AG08395 (cell line): ENCODE results near the gene ABHD17A.
A peak's percentile ranks its signal among the peaks of the same experiment; 100 is the strongest.
"Not testable (repeated sequence)": the region's sequence is repeated elsewhere in the genome, so short reads cannot be mapped to it uniquely, and the experiment has no call there.

Experiments
- DNase-seq: peaks from one replicate; pipeline ENCODE4 v3.0.0; 2012; ENCODE audit warnings: mixed read lengths, low spot score

ABHD17A gene

DNA sequence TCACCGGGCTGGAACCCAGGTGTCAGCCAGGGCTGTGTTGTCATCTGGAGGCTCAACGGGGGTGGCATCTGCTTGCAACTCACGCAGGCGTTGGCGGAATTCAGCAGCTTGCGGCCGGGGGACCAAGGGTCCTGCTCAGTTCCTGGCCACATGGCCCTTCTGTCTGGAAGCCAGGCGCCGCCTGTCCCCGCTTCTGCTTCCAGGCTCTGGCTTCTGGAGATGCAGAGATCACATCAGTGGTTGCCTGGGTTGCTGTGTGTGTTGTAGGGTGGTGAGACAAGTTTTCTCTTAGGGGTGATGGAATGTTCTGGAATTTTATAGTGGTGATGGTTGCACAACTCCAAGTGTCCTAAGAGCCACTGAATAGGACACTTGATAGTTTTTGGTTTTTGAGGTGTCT, 24.9 kb upstream of the ABHD17A start:
- peak; percentile 48 for DNase-seq

DNA sequence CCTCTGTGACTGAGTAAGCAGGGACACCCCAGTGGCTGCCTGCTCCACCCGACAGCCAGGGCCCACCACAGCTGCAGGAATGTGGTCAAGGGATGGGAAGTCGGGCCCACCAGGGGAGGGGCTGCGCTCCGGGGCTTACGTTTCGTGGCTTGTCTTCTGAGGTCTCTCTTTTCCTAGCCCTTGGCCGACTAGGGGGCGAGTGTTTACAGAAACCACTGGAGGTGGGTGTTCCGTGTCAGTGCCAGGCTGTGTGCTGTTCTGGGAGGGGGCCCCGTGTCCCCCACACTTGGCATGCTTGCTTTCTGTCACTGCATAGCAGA, 24.4 kb upstream of the ABHD17A start:
- DNase-seq, result no peak

DNA sequence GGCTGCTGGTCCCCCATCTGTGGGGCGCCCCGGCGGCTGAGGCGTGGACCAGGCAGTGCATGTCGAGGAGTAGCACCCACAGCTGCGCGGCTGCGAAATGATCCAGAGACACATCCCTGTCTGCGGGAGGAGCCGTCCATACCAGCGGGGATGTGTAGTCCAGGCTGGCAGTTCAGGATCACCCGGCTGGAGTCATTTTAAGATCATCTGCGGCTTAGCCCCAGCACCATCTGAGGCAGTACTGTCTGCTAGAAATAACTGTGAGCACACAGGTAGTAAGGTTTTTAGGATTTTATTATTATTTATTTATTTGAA, 23.0 kb upstream of the ABHD17A start:
- DNase-seq, result no peak

DNA sequence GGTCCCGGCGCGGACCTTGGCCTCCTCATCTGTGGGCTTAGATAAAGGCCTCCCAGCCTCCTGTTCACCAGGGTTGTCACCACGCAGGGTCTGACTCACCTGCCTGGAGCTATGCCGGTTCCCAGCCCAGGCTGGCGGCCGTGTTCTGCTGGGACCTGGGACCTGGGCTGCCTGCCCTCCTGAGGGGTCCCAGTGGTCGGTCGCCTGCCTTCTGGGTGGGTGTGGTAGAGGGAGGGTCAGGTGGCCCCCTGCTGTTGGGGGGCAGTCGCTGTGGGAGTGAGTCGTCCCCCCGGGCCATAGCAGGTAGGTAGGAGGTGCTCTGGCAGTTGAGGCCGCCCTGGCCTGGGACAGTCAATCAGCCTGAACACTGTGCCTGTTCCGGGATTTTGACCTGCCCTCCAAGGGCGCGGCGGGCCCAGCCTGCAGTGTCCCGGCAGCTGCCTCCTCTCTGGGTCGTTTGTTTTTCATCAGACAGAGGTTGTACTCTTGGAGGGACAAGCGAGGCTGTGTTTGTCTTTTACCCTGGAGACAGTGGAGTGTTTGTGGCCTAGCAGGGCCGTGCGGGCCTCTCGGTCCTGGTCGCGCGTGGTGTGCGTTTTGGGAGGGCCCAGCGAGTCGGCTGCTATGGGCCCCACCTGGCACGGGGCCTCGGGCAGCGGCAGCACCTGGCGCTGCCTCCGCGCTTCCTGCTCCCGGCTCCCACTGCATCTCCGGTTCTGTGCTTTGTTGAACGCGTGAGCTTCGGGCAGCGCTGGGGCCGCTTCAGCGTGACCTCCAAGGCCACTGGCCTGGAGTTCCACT, 22.5 kb upstream of the ABHD17A start:
- DNase-seq, result no peak

DNA sequence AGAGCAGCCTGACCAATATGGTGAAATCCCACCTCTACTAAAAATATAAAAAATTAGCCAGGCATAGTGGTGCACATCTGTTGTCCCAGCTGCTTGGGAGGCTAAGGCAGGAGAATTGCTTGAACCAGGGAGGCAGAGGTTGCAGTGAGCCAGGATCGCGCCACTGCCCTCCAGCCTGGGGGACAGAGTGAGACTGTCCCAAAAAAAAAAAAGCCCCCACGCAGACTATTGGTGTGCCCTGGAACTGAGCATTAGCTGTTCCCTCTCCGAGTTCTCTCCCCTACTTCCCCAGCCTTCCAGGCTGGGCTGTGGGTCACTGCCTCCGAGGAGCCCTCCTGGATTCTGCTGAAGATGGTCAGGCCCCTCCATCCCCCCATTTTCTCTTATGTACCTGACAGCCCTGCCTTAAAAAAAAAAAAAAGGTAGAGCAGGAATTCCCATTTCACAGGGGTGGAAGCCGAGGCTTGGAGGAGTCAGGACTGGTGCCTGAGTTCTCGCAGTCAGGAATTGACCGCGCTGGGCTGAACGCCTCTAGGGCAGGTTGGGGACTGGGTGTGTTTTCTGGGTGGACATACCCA, 21.8 kb upstream of the ABHD17A start:
- DNase-seq, result no peak

DNA sequence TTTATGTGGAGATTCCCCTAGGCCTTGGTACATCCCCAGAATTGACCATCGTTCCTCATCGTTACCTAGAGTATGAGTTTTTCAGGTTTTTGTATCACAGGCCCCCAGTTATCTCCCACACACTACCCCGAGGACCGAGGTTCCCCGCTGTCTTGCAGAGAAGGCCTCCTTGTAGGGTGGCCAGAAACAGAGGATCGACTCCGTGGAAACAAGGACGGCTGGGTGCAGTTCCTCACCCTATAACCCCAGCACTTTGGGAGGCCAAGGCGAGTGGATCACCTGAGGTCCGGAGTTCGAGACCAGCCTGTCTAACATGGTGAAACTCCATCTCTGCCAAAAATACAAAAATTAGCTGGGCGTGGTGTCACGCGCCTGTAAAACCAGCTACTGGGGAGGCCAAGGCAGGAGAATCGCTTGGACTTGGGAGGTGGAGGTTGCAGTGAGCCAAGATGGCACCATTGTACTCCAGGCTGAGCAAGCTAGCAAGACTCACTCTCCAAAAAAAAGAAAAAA, 20.6 kb upstream of the ABHD17A start:
- no peak for DNase-seq

DNA sequence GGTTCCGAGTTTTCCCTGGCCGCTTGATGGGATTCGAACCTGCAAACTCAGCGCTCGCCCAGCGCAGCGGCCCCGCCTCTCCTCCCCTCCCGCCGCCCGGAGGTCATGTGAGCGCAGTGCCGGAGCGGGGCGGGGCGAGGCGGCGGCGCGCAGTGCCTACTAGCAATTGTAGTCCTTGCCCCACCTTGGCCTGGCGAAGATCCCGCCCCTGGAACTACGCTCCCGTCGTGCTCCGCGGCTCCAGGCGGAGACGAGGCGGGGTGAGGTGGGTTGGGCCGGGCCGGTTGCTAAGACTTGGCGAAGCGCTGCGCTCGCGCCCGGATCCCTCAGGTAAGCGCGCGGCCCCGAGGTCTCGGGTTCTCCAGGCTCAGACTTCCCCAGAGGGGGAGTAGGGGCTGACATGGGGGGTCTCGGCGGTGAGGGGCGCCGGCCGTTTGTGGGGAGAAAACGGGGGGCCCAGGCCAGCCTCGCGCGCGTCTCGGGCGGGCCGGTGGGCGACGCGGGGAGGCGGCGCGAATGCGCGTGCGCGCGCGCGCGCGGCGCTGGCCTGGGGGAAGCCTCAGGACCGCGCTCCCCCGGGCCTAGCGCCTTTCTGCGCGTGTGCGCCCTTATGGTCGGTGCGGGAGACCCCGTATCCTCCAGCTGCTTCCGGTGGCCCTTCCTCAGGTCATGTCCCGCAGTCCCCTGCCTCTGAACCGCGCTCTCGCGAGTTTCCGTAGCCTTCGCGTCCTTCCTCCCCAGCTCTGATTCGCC, 20.0 kb upstream of the ABHD17A start, which contains the start of the genes ADAT3 and SCAMP4:
Gene ADAT3 (plus strand): TSS at position 290 of the 753 bp plus-strand sequence. CDS start 6,649 bp downstream, outside the sequence.
Gene SCAMP4 (plus strand): TSS at position 290 of the 753 bp plus-strand sequence. CDS start 9,621 bp downstream, outside the sequence.
- DNase-seq, result peak; percentile 98

DNA sequence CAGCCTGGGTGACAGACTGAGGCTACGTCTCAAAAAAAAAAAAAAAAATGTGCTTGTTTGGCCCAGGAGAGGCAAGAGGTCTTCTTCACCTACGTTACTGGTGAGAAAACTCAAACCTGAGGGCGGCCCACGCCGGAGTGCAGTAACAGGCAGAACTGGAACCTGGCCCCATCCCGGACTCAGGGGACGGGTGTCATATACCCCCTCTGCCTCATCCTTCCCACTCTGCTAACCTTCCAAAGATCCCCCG, 19.5 kb upstream of the ABHD17A start:
- DNase-seq, result no peak

DNA sequence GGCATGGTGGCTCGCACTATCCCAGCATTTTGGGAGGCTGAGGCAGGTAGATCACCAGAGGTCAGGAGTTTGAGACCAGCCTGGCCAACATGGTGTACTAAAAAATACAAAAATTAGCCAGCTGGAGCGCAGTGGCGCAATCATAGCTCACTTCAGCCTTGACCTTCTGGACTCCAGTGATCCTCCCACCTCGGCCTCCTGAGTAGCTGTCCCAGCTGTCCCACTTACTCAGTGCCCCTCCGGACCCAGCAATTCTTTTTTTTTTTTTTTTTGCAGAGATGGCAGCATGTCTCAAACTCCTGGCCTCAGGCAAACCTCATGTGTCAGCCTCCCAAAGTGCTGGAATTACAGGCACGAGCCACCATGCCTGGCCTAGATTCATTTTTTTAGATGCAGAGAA, 17.6 kb upstream of the ABHD17A start:
- DNase-seq, result no peak

DNA sequence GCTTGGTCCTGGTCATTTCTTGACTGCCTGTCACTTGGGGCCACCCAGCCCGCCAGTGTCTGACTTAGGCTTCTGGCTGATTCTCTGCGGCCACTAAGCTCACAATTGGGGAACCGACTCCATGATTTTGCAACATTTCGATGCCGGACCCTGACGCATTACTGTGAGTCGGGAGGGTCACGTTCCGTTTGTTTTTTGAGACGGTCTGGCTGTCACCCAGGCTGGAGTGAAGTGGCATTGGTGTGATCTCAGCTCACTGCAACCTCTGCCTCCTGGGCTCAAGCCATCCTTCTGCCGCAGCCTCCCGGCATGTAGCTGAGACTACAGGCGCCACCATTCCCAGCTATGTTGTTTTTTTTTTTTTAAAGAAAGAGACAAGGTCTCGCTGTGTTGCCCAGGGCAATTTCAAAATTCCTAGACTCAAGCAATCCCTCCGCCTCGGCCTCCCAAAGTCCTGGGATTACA, 16.7 kb upstream of the ABHD17A start:
- DNase-seq, result no peak

DNA sequence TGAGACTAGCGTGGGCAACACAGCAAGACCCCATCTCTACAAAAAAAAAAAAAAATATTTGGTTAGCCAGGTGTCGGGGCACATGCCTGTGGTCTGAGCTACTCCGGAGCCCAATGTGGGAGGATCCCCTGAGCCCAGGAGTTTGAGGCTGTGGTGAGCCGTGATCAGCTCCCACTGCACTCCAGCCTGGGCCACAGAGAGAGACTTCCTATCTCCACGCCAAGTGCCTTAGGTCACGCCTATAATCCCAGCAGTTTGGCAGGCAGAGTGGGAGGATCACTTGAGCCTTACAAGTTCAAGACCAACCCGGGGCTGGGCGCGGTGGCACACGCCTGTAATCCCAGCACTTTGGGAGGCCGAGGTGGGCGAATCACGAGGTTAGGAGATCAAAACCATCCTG, 11.2 kb upstream of the ABHD17A start:
- DNase-seq, result no peak

DNA sequence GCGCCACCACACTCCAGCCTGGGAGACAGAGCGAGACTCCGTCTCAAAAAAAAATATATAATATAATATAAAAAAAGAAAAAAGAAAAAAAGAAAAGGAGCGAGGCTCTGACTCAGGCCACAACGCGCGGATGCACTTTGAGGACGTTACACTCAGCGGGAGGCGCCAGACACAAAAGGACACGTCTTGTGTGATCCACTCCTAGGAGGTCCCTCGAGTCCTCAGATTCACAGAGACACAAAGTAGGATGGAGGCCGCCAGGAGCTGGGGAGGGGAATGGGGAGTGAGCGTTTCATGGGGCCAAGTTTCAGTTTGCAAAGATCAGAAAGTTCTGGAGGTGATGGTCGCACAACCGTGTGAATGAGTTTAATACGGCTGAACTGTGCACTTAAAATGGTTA, 8.5 kb upstream of the ABHD17A start:
- no peak for DNase-seq

DNA sequence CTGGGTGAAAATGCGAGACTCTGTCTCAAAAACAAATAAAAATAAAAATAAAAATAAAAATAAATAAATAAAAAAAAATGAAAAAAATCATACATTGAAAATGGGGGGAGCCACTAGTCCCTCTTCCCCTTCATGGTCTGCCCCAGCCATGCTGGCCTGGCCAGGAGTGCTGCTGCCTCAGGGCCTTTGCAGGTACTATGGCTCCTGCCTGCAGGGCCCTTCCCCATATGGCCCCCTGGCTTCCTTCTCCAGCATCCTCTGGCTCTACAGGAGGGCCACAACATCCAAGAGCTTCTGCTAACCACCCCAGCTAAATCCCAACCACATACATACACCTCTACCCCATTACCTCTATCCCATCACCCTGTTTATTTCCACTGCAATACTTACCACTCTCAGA, 4.6 kb upstream of the ABHD17A start:
- DNase-seq, result no peak

DNA sequence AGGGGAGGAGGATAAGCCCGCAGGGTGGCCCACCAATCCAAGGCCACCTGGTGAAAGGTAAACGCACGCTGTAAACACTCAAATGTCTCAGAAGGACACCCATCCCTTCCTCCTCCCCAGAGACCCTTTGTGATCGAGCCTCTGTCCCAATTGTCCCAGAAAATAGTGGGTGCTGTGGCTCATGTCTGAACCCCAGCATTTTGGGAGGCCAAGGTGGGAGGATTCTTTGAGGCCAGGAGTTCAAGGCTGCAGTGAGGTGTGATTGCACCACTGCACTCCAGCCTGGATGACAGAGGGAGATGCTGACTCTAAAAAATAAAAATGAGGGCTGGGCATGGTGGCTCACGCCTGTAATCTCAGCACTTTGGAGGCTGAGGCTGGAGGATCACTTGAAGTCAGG, 3.1 kb upstream of the ABHD17A start:
- no peak for DNase-seq

DNA sequence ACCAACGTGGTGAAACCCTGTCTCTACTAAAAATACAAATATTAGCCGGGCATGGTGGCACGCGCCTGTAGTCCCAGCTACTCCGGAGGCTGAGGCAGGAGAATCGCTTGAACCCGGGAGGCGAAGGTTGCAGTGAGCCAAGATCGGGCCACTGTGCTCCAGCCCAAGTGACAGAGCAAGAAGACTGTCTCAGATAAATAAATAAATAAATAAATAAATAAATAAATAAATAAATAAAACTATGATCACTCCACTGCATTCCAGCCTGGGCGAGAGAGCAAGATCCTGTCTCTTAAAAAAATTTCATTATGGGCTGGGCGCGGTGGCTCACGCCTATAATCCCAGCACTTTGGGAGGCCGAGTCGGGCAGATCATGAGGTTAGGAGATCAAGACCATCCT, 1.1 kb upstream of the ABHD17A start:
- not testable (repeated sequence) for DNase-seq

DNA sequence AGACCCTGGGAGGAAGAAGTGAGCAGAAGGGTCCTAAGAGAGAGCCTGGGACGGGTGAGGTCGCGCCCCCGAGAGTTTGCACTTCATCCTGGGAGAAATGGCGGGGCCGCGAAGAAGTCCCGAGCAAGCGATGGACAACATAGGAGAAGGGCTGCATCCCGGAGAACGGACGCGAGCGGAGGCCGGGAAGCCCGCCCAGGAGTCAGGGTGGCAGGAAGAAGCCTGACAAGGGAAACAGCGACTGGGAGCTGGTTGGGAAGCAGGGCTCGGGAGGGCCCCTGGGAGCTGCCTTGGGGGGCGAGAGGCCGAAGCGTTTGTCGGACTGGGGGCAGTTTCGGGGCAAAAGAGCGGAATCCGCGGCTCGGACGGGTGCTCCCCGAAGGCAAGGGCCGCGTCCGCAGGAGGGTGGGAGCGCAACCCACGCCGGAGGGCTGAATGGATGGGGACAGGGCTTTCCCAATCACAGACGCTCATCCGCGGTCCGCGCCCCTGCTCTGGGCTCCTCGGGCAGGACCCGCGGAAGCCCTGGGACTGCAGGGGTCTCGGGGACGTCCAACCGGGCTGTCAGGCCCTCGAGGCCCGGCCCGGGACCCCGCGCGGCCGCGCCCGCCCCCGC, 469 bp downstream of the ABHD17A start:
- no peak for DNase-seq

DNA sequence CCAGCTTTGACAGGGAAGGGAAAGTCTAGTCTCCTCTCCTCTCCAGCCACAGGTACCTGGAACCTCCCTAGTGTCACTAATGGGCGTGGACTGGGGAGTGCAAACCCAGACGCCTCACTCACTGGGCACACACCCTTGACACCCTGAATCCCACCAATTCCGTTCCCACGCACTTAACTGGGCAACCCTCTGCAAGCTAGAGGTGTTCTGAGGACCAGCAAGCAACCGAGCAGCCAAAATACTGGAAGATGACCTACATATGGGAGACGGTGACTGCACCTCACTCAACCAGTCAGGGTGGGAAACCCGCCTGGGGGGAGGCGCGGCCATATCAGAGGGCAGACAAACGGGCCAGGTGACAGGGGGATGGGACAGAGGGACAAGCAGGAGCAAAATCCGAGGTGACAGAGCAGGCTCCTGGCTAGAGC, 991 bp downstream of the ABHD17A start:
- DNase-seq, result no peak

DNA sequence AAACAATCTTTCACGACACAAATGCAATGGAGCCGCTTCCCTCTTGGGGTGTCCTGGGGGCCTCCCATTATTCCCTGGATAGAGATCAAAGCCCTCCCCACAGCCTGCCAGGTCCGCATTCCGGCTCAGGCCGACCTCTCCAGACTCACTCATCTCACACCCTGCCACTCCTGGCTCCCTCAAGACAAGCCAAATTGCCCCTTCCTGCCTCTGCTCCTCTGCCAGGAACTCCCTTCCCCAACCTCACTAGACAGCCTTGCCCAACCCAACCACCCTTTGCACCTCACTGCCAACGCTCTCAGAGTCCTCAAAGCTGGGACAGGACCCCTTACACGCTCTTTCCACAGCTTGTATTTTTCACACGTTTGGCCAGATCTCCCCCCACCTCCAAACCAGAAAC, 1.5 kb downstream of the ABHD17A start:
- no peak for DNase-seq

DNA sequence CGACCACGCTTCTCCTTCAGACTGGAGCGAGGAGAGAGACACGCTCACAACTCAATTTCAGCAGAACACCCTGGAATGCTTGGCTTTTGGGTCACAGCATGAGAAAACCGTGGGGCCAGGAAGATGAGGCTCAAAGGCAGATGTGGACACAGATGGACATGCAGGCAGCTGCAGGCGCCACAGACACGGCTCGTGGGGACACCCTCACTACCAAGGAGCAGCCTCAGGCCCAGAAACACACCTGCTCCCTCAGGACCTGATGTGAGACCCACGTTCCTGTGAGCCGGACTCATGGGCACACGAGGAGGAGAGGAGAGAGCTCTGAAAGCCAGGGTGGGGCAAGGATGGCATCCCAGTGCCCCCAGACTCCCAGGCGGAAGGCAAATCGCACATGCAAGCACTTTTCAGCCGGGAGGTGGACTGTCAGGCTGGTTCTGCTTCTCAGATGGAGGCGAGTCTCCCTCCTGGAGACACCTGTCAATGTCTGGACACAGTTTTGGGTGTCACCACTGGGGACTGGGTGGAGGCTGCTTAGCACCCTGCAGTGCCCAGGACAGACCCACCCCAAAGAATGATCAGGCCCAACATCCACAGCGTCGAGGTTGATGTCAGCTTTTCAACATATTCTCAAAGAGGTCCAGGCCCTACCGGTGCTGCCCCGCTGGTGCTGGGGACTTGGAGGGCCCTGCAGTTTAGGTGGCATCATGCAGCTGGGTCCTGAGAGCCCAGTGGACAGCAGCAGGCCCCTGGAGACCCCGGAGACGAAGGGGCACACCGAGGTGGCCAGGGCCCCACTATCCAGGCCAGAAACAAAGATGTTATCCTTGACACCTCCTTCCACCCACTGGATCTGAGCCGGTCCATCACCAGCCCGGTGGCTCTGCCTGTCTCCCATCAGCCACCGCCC, 2.3 kb downstream of the ABHD17A start:
- no peak for DNase-seq

DNA sequence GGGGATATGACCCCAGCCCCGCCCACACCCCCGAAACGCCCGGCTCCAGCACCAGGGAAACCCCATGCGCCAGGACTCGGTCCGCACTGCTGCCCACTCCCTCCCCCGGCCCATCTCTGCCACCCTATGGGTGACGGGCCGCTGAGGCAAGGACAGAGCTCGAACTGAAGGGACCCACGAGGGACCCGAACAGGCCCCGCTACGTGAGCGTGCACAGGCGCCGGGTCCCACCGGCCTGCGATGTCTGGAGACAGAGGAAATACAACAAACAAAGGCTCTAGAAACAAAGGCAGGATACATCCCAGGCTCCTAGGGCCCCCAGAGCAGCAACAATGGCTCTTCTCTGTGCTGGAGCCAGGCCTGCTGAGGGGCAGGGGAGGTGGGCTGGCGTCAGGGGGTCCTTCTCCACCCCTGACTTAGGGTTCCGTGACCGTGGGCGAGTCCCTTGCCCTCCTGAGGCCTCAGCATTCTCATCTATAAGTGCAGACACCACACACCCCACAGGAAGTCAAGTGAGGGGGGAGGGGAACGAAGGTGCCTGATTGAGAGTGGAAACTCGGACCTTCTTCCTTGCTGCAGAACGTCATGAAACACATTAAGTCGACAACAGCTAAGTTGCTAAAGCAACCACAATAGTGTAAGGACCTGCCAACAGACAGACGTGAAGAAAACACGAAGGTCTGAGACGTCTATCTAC, 3.1 kb downstream of the ABHD17A start:
- DNase-seq, result no peak
